OCI-LY7 (cell line): ENCODE data around the gene RBM33.

Experiments
- EZH2phosphoT487 ChIP-seq: fragments of 200-600 bp; sonication (generic); IDR thresholded peaks from 2 replicates; pipeline ENCODE4 v1.6.1; 2018; ENCODE audit warnings: low read depth, borderline replicate concordance, mild to moderate bottlenecking, mixed run types, antibody characterized with exemption, low read length, moderate library complexity, mixed read lengths
- TF ChIP-seq, protein P1 (sequence below): fragments of 200-600 bp; sonication (generic); conservative IDR thresholded peaks from 2 replicates; pipeline ENCODE4 v1.5.1; 2014; ENCODE audit warnings: mild to moderate bottlenecking, antibody characterized with exemption, low read length, moderate library complexity, mixed read lengths

DNA sequence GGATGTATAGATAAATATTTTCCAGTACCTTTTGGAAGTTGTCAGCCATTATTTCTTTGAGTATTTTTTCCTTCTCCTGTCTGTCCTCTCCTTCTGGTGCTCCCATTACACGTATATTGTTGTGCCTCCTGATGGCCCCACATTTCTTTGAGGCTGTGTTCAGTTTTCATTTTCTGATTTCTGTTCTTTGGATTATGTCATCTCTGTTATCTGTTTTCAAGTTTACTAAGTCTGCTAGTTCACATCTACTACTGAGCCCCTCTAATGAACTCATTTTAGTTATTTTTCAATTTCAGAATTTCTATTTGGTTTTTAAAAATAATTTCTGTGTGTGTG lies 16.3 kb downstream of the RBM33 start:
- TF ChIP-seq, protein P1, sequence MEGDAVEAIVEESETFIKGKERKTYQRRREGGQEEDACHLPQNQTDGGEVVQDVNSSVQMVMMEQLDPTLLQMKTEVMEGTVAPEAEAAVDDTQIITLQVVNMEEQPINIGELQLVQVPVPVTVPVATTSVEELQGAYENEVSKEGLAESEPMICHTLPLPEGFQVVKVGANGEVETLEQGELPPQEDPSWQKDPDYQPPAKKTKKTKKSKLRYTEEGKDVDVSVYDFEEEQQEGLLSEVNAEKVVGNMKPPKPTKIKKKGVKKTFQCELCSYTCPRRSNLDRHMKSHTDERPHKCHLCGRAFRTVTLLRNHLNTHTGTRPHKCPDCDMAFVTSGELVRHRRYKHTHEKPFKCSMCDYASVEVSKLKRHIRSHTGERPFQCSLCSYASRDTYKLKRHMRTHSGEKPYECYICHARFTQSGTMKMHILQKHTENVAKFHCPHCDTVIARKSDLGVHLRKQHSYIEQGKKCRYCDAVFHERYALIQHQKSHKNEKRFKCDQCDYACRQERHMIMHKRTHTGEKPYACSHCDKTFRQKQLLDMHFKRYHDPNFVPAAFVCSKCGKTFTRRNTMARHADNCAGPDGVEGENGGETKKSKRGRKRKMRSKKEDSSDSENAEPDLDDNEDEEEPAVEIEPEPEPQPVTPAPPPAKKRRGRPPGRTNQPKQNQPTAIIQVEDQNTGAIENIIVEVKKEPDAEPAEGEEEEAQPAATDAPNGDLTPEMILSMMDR, result no peak
- no peak for TF ChIP-seq EZH2phosphoT487
